HEK293 (cell line): ENCODE measurements around the gene KLRC1.

Experiments used
- CTCF ChIA-PET: fragments of 350-600 bp; formaldehyde crosslinking; extraction: SDS; loops from one replicate; lab custom pipeline; 2021; ENCODE audit warnings: antibody characterized with exemption; lab: Yijun Ruan, JAX
- POLR2A ChIA-PET: fragments of 300-600 bp; formaldehyde crosslinking; extraction: SDS; loops from one replicate; lab custom pipeline; 2020; ENCODE audit warnings: antibody characterized with exemption, inconsistent platforms; lab: Yijun Ruan, JAX
- H3K27ac ChIP-seq: fragments of 200-500 bp; sonication (Bioruptor generic); 2 replicates; pipeline ENCODE4 v1.5.1; 2014; ENCODE audit warnings: low read depth, low read length, control low read depth, inconsistent platforms; ENCODE audit errors: extremely low read depth
- H3K36me3 ChIP-seq, 2 experiments: fragments of 200-500 bp in 1 of 2; sonication (Bioruptor generic) in 1 of 2; 1 replicate in 1 of 2; 2 replicates in 1 of 2; pipeline ENCODE4 v1.5.1; 2014 to 2017; ENCODE audit warnings: inconsistent platforms in 2 of 2, low read length in 2 of 2; ENCODE audit not compliant: control insufficient read depth in 2 of 2, insufficient read depth in 1 of 2
- H3K4me1 ChIP-seq: fragments of 200-500 bp; sonication (Bioruptor generic); 2 replicates; pipeline ENCODE4 v1.5.1; 2014; ENCODE audit warnings: mild to moderate bottlenecking, low read length, inconsistent platforms; ENCODE audit not compliant: control insufficient read depth, insufficient read depth
- H3K4me3 ChIP-seq: 2 replicates; pipeline ENCODE4 v1.5.1; 2011; ENCODE audit warnings: low read depth, mild to moderate bottlenecking, control low read depth, low read length, moderate library complexity
- H3K9me3 ChIP-seq: fragments of 200-500 bp; sonication (Bioruptor generic); 2 replicates; pipeline ENCODE4 v1.5.1; 2014; ENCODE audit warnings: low read depth, low read length, inconsistent platforms; ENCODE audit not compliant: control insufficient read depth, insufficient read depth
- HOXD13 ChIP-seq: sonication (generic); formaldehyde crosslinking; IDR thresholded peaks from 2 replicates; pipeline ENCODE4 v1.8.0; 2022; ENCODE audit warnings: missing genetic modification reagents, borderline replicate concordance
- MEIS1 ChIP-seq: sonication (generic); formaldehyde crosslinking; IDR thresholded peaks from 2 replicates; pipeline ENCODE4 v1.8.1; 2022; ENCODE audit warnings: missing genetic modification reagents, mild to moderate bottlenecking, borderline replicate concordance
- PBX3 ChIP-seq: sonication (generic); formaldehyde crosslinking; IDR thresholded peaks from 2 replicates; pipeline ENCODE4 v1.8.1; 2022; ENCODE audit warnings: mild to moderate bottlenecking, moderate library complexity, missing genetic modification reagents
- SCRT1 ChIP-seq: fragments of 450-650 bp; formaldehyde crosslinking; IDR thresholded peaks from 2 replicates; pipeline ENCODE4 v1.5.1; 2016; ENCODE audit warnings: missing biosample characterization, missing genetic modification characterization, borderline replicate concordance
- SETDB1 ChIP-seq: IDR thresholded peaks from one replicate; pipeline ENCODE4 v1.6.1; 2017; ENCODE audit warnings: mild to moderate bottlenecking, low read length, moderate library complexity, mixed read lengths; ENCODE audit not compliant: insufficient read length
- ZBTB17 ChIP-seq: fragments of 450-650 bp; formaldehyde crosslinking; IDR thresholded peaks from 2 replicates; pipeline ENCODE4 v1.5.1; 2016; ENCODE audit warnings: missing biosample characterization, missing genetic modification characterization
- ZBTB6 ChIP-seq: fragments of 450-650 bp; formaldehyde crosslinking; IDR thresholded peaks from 2 replicates; pipeline ENCODE4 v1.5.1; 2017; ENCODE audit warnings: missing biosample characterization, missing genetic modification characterization
- ZNF114 ChIP-seq: fragments of 450-650 bp; formaldehyde crosslinking; IDR thresholded peaks from 2 replicates; pipeline ENCODE4 v1.5.0; 2017; ENCODE audit warnings: missing biosample characterization, missing genetic modification characterization
- ZNF121 ChIP-seq: fragments of 450-650 bp; formaldehyde crosslinking; IDR thresholded peaks from 2 replicates; pipeline ENCODE4 v1.5.1; 2016; ENCODE audit warnings: missing biosample characterization, missing genetic modification characterization
- ZNF132 ChIP-seq: fragments of 450-650 bp; formaldehyde crosslinking; IDR thresholded peaks from 2 replicates; pipeline ENCODE4 v1.5.1; 2017; ENCODE audit warnings: missing biosample characterization, missing genetic modification characterization, borderline replicate concordance
- ZNF146 ChIP-seq: fragments of 450-650 bp; formaldehyde crosslinking; IDR thresholded peaks from 2 replicates; pipeline ENCODE4 v1.5.1; 2016; ENCODE audit warnings: missing biosample characterization, missing genetic modification characterization
- ZNF280C ChIP-seq: fragments of 450-650 bp; formaldehyde crosslinking; IDR thresholded peaks from 2 replicates; pipeline ENCODE4 v1.5.1; 2016; ENCODE audit warnings: missing biosample characterization, missing genetic modification characterization
- ZNF280D ChIP-seq: fragments of 450-650 bp; formaldehyde crosslinking; IDR thresholded peaks from 2 replicates; pipeline ENCODE4 v1.5.1; 2016; ENCODE audit warnings: missing biosample characterization, missing genetic modification characterization
- ZNF398 ChIP-seq: fragments of 450-650 bp; formaldehyde crosslinking; IDR thresholded peaks from 2 replicates; pipeline ENCODE4 v1.5.1; 2017; ENCODE audit warnings: missing biosample characterization, missing genetic modification characterization
- ZNF423 ChIP-seq: fragments of 450-650 bp; formaldehyde crosslinking; IDR thresholded peaks from 2 replicates; pipeline ENCODE4 v1.5.1; 2016; ENCODE audit warnings: missing biosample characterization, missing genetic modification characterization
- ZNF530 ChIP-seq: fragments of 450-650 bp; formaldehyde crosslinking; IDR thresholded peaks from 2 replicates; pipeline ENCODE4 v1.5.1; 2016; ENCODE audit warnings: low read depth, missing biosample characterization, missing genetic modification characterization
- ZNF555 ChIP-seq: fragments of 450-650 bp; formaldehyde crosslinking; conservative IDR thresholded peaks from 2 replicates; pipeline ENCODE4 v1.5.1; 2017; ENCODE audit warnings: missing biosample characterization, mild to moderate bottlenecking, missing genetic modification characterization, inconsistent platforms
- ZNF596 ChIP-seq: fragments of 450-650 bp; IDR thresholded peaks from 2 replicates; pipeline ENCODE4 v1.5.0; 2018; ENCODE audit warnings: missing biosample characterization, mild to moderate bottlenecking, missing genetic modification characterization, moderate library complexity

The KLRC1 gene

GRCh38 chr12:10405294-10405693 lies 47.9 kb downstream of the KLRC1 start:
- TF ChIP-seq ZNF121 (tag by site-specific recombination), result no peak
- no peak for TF ChIP-seq ZNF132 (tag by site-specific recombination)
- TF ChIP-seq SCRT1, result no peak
- no peak for TF ChIP-seq ZNF423 (tag by site-specific recombination)
- no peak for TF ChIP-seq ZNF530 (tag by site-specific recombination)
- TF ChIP-seq MEIS1 (CRISPR knock-in tag), result no peak
- TF ChIP-seq, all 188 proteins: peak for 0
- Histone ChIP-seq H3K4me3 (no peak overlapping the region), H3K36me3 (no peaks in the 10 kb centered on the region), H3K4me1 (peaks cover 5% of the 10 kb centered on the region; the same call in 1 of the 2 replicates), H3K9me3 (no peaks in the 10 kb centered on the region), H3K27ac (no peak overlapping the region)
- ChIA-PET CTCF (no interaction called here), POLR2A (no interaction called here)

- H3K4me3 ChIP-seq, result no peak overlapping the region
- TF ChIP-seq SETDB1 (peak; percentile 59), ZNF280D (tag by site-specific recombination) (0 out of 2 replicates have a peak, but pooled peaks have one; percentile 58), ZBTB17 (tag by site-specific recombination) (no peak)
- TF ChIP-seq, all 188 proteins: peak for 2
- ChIA-PET CTCF (no interaction called here), POLR2A (no interaction called here)
- Histone ChIP-seq H3K36me3 (no peaks in the 10 kb centered on the region), H3K9me3 (no peaks in the 10 kb centered on the region), H3K27ac (no peak overlapping the region), H3K4me1 (peaks cover 5% of the 10 kb centered on the region; the same call in 1 of the 2 replicates)
These were observed 48.4 kb downstream of the KLRC1 start for GRCh38 chr12:10404798-10405197.

GRCh38 chr12:10400829-10401228 lies 52.3 kb downstream of the KLRC1 start:
- Histone ChIP-seq H3K9me3 (no peaks in the 10 kb centered on the region), H3K4me1 (no peaks in the 10 kb centered on the region), H3K36me3 (no peaks in the 10 kb centered on the region), H3K4me3 (no peak overlapping the region), H3K27ac (no peak overlapping the region)
- CTCF ChIA-PET, result no interaction called here
- TF ChIP-seq ZNF398 (tag by site-specific recombination), result no peak
- no peak for TF ChIP-seq ZNF596
- POLR2A ChIA-PET, result no interaction called here

- ChIA-PET CTCF (interaction anchor here (0.7 kb wide), 1 partner anchor 134 kb away, joined by 3 read pairs; no protein-coding TSS in a partner anchor), POLR2A (no interaction called here)
- Histone ChIP-seq H3K4me3 (no peak overlapping the region), H3K36me3 (no peaks in the 10 kb centered on the region), H3K9me3 (no peaks in the 10 kb centered on the region), H3K27ac (no peak overlapping the region), H3K4me1 (peaks cover 8% of the 10 kb centered on the region)
- no peak for TF ChIP-seq MEIS1 (CRISPR knock-in tag)
- no peak for TF ChIP-seq ZNF114 (tag by site-specific recombination)
- no peak for TF ChIP-seq ZNF555 (tag by site-specific recombination)
- no peak for TF ChIP-seq SETDB1
- TF ChIP-seq HOXD13 (CRISPR knock-in tag), result no peak
- no peak for TF ChIP-seq PBX3
- no peak for TF ChIP-seq ZNF146 (tag by site-specific recombination)
- no peak for TF ChIP-seq ZBTB6 (tag by site-specific recombination)
- no peak for TF ChIP-seq ZNF280C (tag by site-specific recombination)
These were observed 55.0 kb downstream of the KLRC1 start for GRCh38 chr12:10398168-10398567.
